ENCODE data around the gene HOXA2.

The HOXA2 gene

GRCh38 chr7:27100694-27101170 is 1.8 kb downstream of the HOXA2 start:
- H3K18ac ChIP-seq (ENCODE audit: low read depth in 1 of 2, low read length in 2 of 2), result peak overlapping the region; percentile 34 to 44
- WGBS, result 23% methylated on average over 8 of the region's 8 CpGs

GRCh38 chr7:27099453-27100370 is 2.8 kb downstream of the HOXA2 start:
- Histone ChIP-seq H3K9ac (ENCODE audit: low read length) (peak overlapping the region; percentile 96), H3K4me1 (ENCODE audit: control insufficient read depth, insufficient read depth, low read depth, low read length) (peaks cover 13% of the 10 kb centered on the region), H3K27ac (ENCODE audit: low read length, poor library complexity, severe bottlenecking) (peak overlapping the region; percentile 84), H3K36me3 (ENCODE audit: control insufficient read depth in 1 of 2, insufficient read depth in 2 of 2, low read depth in 1 of 2, low read length in 2 of 2) (peaks cover 7 to 13% of the 10 kb centered on the region in 2 experiments), H3K14ac (ENCODE audit: low read length in 2 of 2) (no peak overlapping the region), H3K9me3 (ENCODE audit: control insufficient read depth, low read length) (no peaks in the 10 kb centered on the region), H2BK120ac (ENCODE audit: low read depth, low read length) (no peak overlapping the region), H2BK5ac (ENCODE audit: low read depth, low read length, poor library complexity, severe bottlenecking) (no peak overlapping the region), H2AK5ac (ENCODE audit: low read length, severe bottlenecking) (no peak overlapping the region), H3K23ac (ENCODE audit: low read length in 2 of 2) (no peak overlapping the region), H2BK12ac (ENCODE audit: low read length in 2 of 2) (no peak overlapping the region), H3K27me3 (ENCODE audit: control insufficient read depth in 1 of 2, insufficient read depth in 1 of 2, low read length in 2 of 2) (no peaks in the 10 kb centered on the region), H3K4ac (ENCODE audit: low read depth in 1 of 2, low read length in 2 of 2) (no peak overlapping the region), H2AFZ (ENCODE audit: low read depth, low read length) (no peak overlapping the region), H3K4me2 (ENCODE audit: low read length, poor library complexity, severe bottlenecking) (peak overlapping the region; percentile 85), H3K79me1 (replicated peaks; ENCODE audit: low read length, poor library complexity, severe bottlenecking) (no peaks in the 10 kb centered on the region), H3K18ac (ENCODE audit: low read depth in 1 of 2, low read length in 2 of 2) (no peak overlapping the region), H3K4me3 (ENCODE audit: insufficient read depth in 1 of 2, low read depth in 1 of 2, low read length in 2 of 2) (peak overlapping the region in 1 of 2 experiments; percentile 92), H2BK15ac (ENCODE audit: low read depth, poor library complexity, severe bottlenecking) (no peak overlapping the region), H4K8ac (ENCODE audit: low read length) (no peak overlapping the region), H4K91ac (ENCODE audit: low read length) (no peak overlapping the region)
- WGBS, result 65% methylated on average over 4 of the region's 8 CpGs
- DNase-seq, result no peak

More at GRCh38 chr7:27100694-27101170, 1.8 kb downstream of the HOXA2 start:
- H3K23ac ChIP-seq (ENCODE audit: low read length in 2 of 2), result peak overlapping the region in 1 of 2 experiments; percentile 9
- H2BK120ac ChIP-seq (ENCODE audit: low read depth, low read length), result peak overlapping the region; percentile 15
- H3K79me1 ChIP-seq (replicated peaks; ENCODE audit: low read length, poor library complexity, severe bottlenecking), result no peaks in the 10 kb centered on the region
- H2BK15ac ChIP-seq (ENCODE audit: low read depth, poor library complexity, severe bottlenecking), result no peak overlapping the region
- peak overlapping the region; percentile 46 to 64 for H3K4me3 ChIP-seq (ENCODE audit: insufficient read depth in 1 of 2, low read depth in 1 of 2, low read length in 2 of 2)
- H2BK5ac ChIP-seq (ENCODE audit: low read depth, low read length, poor library complexity, severe bottlenecking), result peak overlapping the region; percentile 5
- peak overlapping the region; percentile 18 to 79 for H3K4ac ChIP-seq (ENCODE audit: low read depth in 1 of 2, low read length in 2 of 2)
- H3K4me2 ChIP-seq (ENCODE audit: low read length, poor library complexity, severe bottlenecking), result peak overlapping the region; percentile 92
- H3K27ac ChIP-seq (ENCODE audit: low read length, poor library complexity, severe bottlenecking), result peak overlapping the region; percentile 92
- no peak for DNase-seq
- H3K14ac ChIP-seq (ENCODE audit: low read length in 2 of 2), result no peak overlapping the region
- H4K8ac ChIP-seq (ENCODE audit: low read length), result no peak overlapping the region
- H2AK5ac ChIP-seq (ENCODE audit: low read length, severe bottlenecking), result peak overlapping the region; percentile 36
- H2BK12ac ChIP-seq (ENCODE audit: low read length in 2 of 2), result no peak overlapping the region
- peak overlapping the region; percentile 96 for H3K9ac ChIP-seq (ENCODE audit: low read length)
- no peaks in the 10 kb centered on the region for H3K9me3 ChIP-seq (ENCODE audit: control insufficient read depth, low read length)
- no peak overlapping the region for H2AFZ ChIP-seq (ENCODE audit: low read depth, low read length)
- H3K36me3 ChIP-seq (ENCODE audit: control insufficient read depth in 1 of 2, insufficient read depth in 2 of 2, low read depth in 1 of 2, low read length in 2 of 2), result peaks cover 7 to 13% of the 10 kb centered on the region in 2 experiments
- peaks cover 11% of the 10 kb centered on the region for H3K4me1 ChIP-seq (ENCODE audit: control insufficient read depth, insufficient read depth, low read depth, low read length)
- H4K91ac ChIP-seq (ENCODE audit: low read length), result no peak overlapping the region
- H3K27me3 ChIP-seq (ENCODE audit: control insufficient read depth in 1 of 2, insufficient read depth in 1 of 2, low read length in 2 of 2), result no peaks in the 10 kb centered on the region

GRCh38 chr7:27098578-27099451 is 3.7 kb downstream of the HOXA2 start:
- peak overlapping the region in 1 of 2 experiments; percentile 65 for H3K18ac ChIP-seq (ENCODE audit: low read depth in 1 of 2, low read length in 2 of 2)
- H2AK5ac ChIP-seq (ENCODE audit: low read length, severe bottlenecking), result no peak overlapping the region
- no peak overlapping the region for H2AFZ ChIP-seq (ENCODE audit: low read depth, low read length)
- 3% methylated on average over 36 of the region's 38 CpGs for WGBS
- peaks cover 7 to 13% of the 10 kb centered on the region in 2 experiments for H3K36me3 ChIP-seq (ENCODE audit: control insufficient read depth in 1 of 2, insufficient read depth in 2 of 2, low read depth in 1 of 2, low read length in 2 of 2)
- no peaks in the 10 kb centered on the region for H3K9me3 ChIP-seq (ENCODE audit: control insufficient read depth, low read length)
- H3K4me3 ChIP-seq (ENCODE audit: insufficient read depth in 1 of 2, low read depth in 1 of 2, low read length in 2 of 2), result peak overlapping the region; percentile 66 to 92
- peak overlapping the region; percentile 84 for H3K27ac ChIP-seq (ENCODE audit: low read length, poor library complexity, severe bottlenecking)
- peak overlapping the region; percentile 13 to 44 for H3K4ac ChIP-seq (ENCODE audit: low read depth in 1 of 2, low read length in 2 of 2)
- peaks cover 17% of the 10 kb centered on the region for H3K4me1 ChIP-seq (ENCODE audit: control insufficient read depth, insufficient read depth, low read depth, low read length)
- peak overlapping the region; percentile 86 for H4K8ac ChIP-seq (ENCODE audit: low read length)
- H3K9ac ChIP-seq (ENCODE audit: low read length), result peak overlapping the region; percentile 96
- peak; percentile 61 for DNase-seq
- H3K27me3 ChIP-seq (ENCODE audit: control insufficient read depth in 1 of 2, insufficient read depth in 1 of 2, low read length in 2 of 2), result no peaks in the 10 kb centered on the region
- H3K4me2 ChIP-seq (ENCODE audit: low read length, poor library complexity, severe bottlenecking), result peak overlapping the region; percentile 85
- H4K91ac ChIP-seq (ENCODE audit: low read length), result no peak overlapping the region
- H2BK12ac ChIP-seq (ENCODE audit: low read length in 2 of 2), result peak overlapping the region; percentile 18 to 79
- no peak overlapping the region for H3K14ac ChIP-seq (ENCODE audit: low read length in 2 of 2)
- peak overlapping the region; percentile 12 for H2BK15ac ChIP-seq (ENCODE audit: low read depth, poor library complexity, severe bottlenecking)
- H2BK120ac ChIP-seq (ENCODE audit: low read depth, low read length), result no peak overlapping the region
- H2BK5ac ChIP-seq (ENCODE audit: low read depth, low read length, poor library complexity, severe bottlenecking), result peak overlapping the region; percentile 33
- H3K23ac ChIP-seq (ENCODE audit: low read length in 2 of 2), result peak overlapping the region in 1 of 2 experiments; percentile 9
- H3K79me1 ChIP-seq (replicated peaks; ENCODE audit: low read length, poor library complexity, severe bottlenecking), result peaks cover 1% of the 10 kb centered on the region

All from mesenchymal stem cell (in vitro differentiated cells and primary cell).